H9 (cell line): ENCODE results near the gene MPST. TPM values are rescaled to one million over a fixed set of nuclear protein-coding genes. Genes with fewer than 3 reads are reported as not detected.

ENCODE experiments used
- DNase-seq: peaks from one replicate; pipeline ENCODE4 v3.0.0-alpha.2; 2017
- H2AFZ ChIP-seq: one replicate; pipeline ENCODE4 v1.6.1; 2013; ENCODE audit warnings: mild to moderate bottlenecking, low read length, control low read depth, moderate library complexity
- H2AK5ac ChIP-seq: 2 replicates; pipeline ENCODE4 v1.6.1; 2013; ENCODE audit warnings: low read length, control low read depth, mixed read lengths; ENCODE audit not compliant: insufficient read length
- H2BK120ac ChIP-seq: one replicate; pipeline ENCODE4 v1.6.1; 2013; ENCODE audit warnings: low read depth, mild to moderate bottlenecking, low read length, control low read depth, inconsistent platforms; ENCODE audit not compliant: poor library complexity, severe bottlenecking
- H2BK12ac ChIP-seq: 2 replicates; pipeline ENCODE4 v1.6.1; 2013; ENCODE audit warnings: low read length, control low read depth, mixed read lengths, low read depth; ENCODE audit not compliant: insufficient read length
- H2BK15ac ChIP-seq: 2 replicates; pipeline ENCODE4 v1.6.1; 2013; ENCODE audit warnings: low read depth, low read length, control low read depth
- H2BK20ac ChIP-seq: one replicate; pipeline ENCODE4 v1.6.1; 2013; ENCODE audit warnings: low read depth, mild to moderate bottlenecking, low read length, control low read depth, inconsistent platforms; ENCODE audit not compliant: poor library complexity, severe bottlenecking
- H2BK5ac ChIP-seq: 2 replicates; pipeline ENCODE4 v1.6.1; 2013; ENCODE audit warnings: low read length, control low read depth, mixed read lengths; ENCODE audit not compliant: insufficient read length
- H3K14ac ChIP-seq: 2 replicates; pipeline ENCODE4 v1.6.1; 2013; ENCODE audit warnings: low read length, control low read depth; ENCODE audit not compliant: insufficient read depth
- H3K18ac ChIP-seq: 2 replicates; pipeline ENCODE4 v1.6.1; 2013; ENCODE audit warnings: low read depth, mild to moderate bottlenecking, mixed read lengths, low read length, control low read depth; ENCODE audit not compliant: insufficient read length
- H3K23ac ChIP-seq: 2 replicates; pipeline ENCODE4 v1.6.1; 2013; ENCODE audit warnings: low read length, control low read depth, mixed read lengths, low read depth; ENCODE audit not compliant: insufficient read length
- H3K23me2 ChIP-seq: 2 replicates; pipeline ENCODE4 v1.6.1; 2013; ENCODE audit warnings: low read depth, mild to moderate bottlenecking, mixed read lengths, low read length, control low read depth; ENCODE audit not compliant: insufficient read length, poor library complexity, severe bottlenecking
- H3K27ac ChIP-seq: 2 replicates; pipeline ENCODE4 v1.5.1; 2013; ENCODE audit warnings: low read length, control low read depth, mixed read lengths, low read depth; ENCODE audit not compliant: insufficient read length
- H3K27me3 ChIP-seq: 2 replicates; pipeline ENCODE4 v1.6.1; 2013; ENCODE audit warnings: low read length, control low read depth, inconsistent platforms; ENCODE audit not compliant: insufficient read depth
- H3K4ac ChIP-seq: 2 replicates; pipeline ENCODE4 v1.6.1; 2013; ENCODE audit warnings: low read depth, mild to moderate bottlenecking, control low read depth, inconsistent platforms, low read length, moderate library complexity
- H3K4me1 ChIP-seq: 2 replicates; pipeline ENCODE4 v1.6.1; 2013; ENCODE audit warnings: low read length, control low read depth, inconsistent platforms; ENCODE audit not compliant: insufficient read depth
- H3K4me2 ChIP-seq: 2 replicates; pipeline ENCODE4 v1.6.1; 2013; ENCODE audit warnings: low read length, control low read depth, mixed read lengths; ENCODE audit not compliant: insufficient read length, insufficient read depth
- H3K56ac ChIP-seq: 2 replicates; pipeline ENCODE4 v1.6.1; 2013; ENCODE audit warnings: low read depth, mild to moderate bottlenecking, mixed read lengths, low read length, control low read depth; ENCODE audit not compliant: insufficient read length
- H3K79me1 ChIP-seq: 2 replicates; pipeline ENCODE4 v1.6.1; 2013; ENCODE audit warnings: low read depth, mild to moderate bottlenecking, moderate library complexity, low read length, control low read depth, inconsistent platforms; ENCODE audit not compliant: insufficient read depth, poor library complexity, severe bottlenecking
- H3K79me2 ChIP-seq: 2 replicates; pipeline ENCODE4 v1.6.1; 2013; ENCODE audit warnings: low read length, control low read depth, inconsistent platforms; ENCODE audit not compliant: insufficient read depth
- H3K9ac ChIP-seq: 2 replicates; pipeline ENCODE4 v1.6.1; 2013; ENCODE audit warnings: low read length, control low read depth, mixed read lengths; ENCODE audit not compliant: insufficient read length; ENCODE audit errors: extremely low read depth
- H3K9me3 ChIP-seq: one replicate; pipeline ENCODE4 v1.6.1; 2013; ENCODE audit warnings: low read depth, low read length, inconsistent platforms; ENCODE audit not compliant: control insufficient read depth
- H3T11ph ChIP-seq: one replicate; pipeline ENCODE4 v1.6.1; 2013; ENCODE audit warnings: mild to moderate bottlenecking, low read length, control low read depth, inconsistent platforms
- H4K20me1 ChIP-seq: one replicate; pipeline ENCODE4 v1.6.1; 2013; ENCODE audit not compliant: control insufficient read depth, insufficient read length, insufficient read depth
- H4K5ac ChIP-seq: 2 replicates; pipeline ENCODE4 v1.6.1; 2013; ENCODE audit warnings: low read depth, mild to moderate bottlenecking, mixed read lengths, low read length, control low read depth; ENCODE audit not compliant: insufficient read length
- H4K8ac ChIP-seq: replicated peaks from 2 replicates; pipeline ENCODE4 v1.6.1; 2013; ENCODE audit warnings: low read length, control low read depth, mixed read lengths, low read depth; ENCODE audit not compliant: insufficient read length
- H4K91ac ChIP-seq: 2 replicates; pipeline ENCODE4 v1.6.1; 2013; ENCODE audit warnings: low read depth, mild to moderate bottlenecking, moderate library complexity, mixed read lengths, low read length, control low read depth; ENCODE audit not compliant: insufficient read length
- H3K27ac Mint-ChIP-seq, 3 experiments: 2 replicates in 2 of 3; 3 replicates in 1 of 3; pipeline ENCODE4 v1.8.0; 2020 to 2021; ENCODE audit warnings: mixed read lengths in 3 of 3, mild to moderate bottlenecking in 1 of 3, moderate library complexity in 1 of 3
- H3K27me3 Mint-ChIP-seq: 2 replicates; pipeline ENCODE4 v1.8.0; 2021; ENCODE audit warnings: low read depth, mild to moderate bottlenecking, moderate library complexity, mixed read lengths
- H3K36me3 Mint-ChIP-seq, 3 experiments: 2 replicates in 2 of 3; 3 replicates in 1 of 3; pipeline ENCODE4 v1.8.0; 2020 to 2021; ENCODE audit warnings: low read depth in 3 of 3, mixed read lengths in 3 of 3; ENCODE audit not compliant: insufficient read depth in 1 of 3
- H3K4me1 Mint-ChIP-seq, 2 experiments: 2 replicates each; pipeline ENCODE4 v1.8.0; 2020; ENCODE audit warnings: mixed read lengths in 2 of 2
- H3K4me3 Mint-ChIP-seq, 2 experiments: 2 replicates in 1 of 2; 3 replicates in 1 of 2; pipeline ENCODE4 v1.8.0; 2020 to 2021; ENCODE audit warnings: mild to moderate bottlenecking in 2 of 2, mixed read lengths in 2 of 2, moderate library complexity in 1 of 2
- H3K9me3 Mint-ChIP-seq, 2 experiments: 2 replicates in 1 of 2; 3 replicates in 1 of 2; pipeline ENCODE4 v1.8.0; 2020; ENCODE audit warnings: mild to moderate bottlenecking in 2 of 2, mixed read lengths in 2 of 2, moderate library complexity in 1 of 2
- CTCF ChIP-seq: fragments of 200-600 bp; sonication (generic); conservative IDR thresholded peaks from 3 replicates; pipeline ENCODE4 v1.8.0; 2021; ENCODE audit warnings: antibody characterized with exemption, mild to moderate bottlenecking
- WGBS: extraction: QIAGEN DNeasy Blood & Tissue Kit; methylation state at CpG from one replicate; pipeline ENCODE4 v1.1.7; 2013; ENCODE audit warnings: missing lambda C conversion rate, low lambda C conversion rate, mixed read lengths; ENCODE audit not compliant: insufficient read length; ENCODE audit errors: extremely low coverage; 5-methylcytosine and 5-hydroxymethylcytosine counted together
- total RNA-seq: library from RNA; stranded (reverse); gene quantifications from 2 replicates; pipeline ENCODE4 v1.2.1, GENCODE V29; 2021

MPST gene
- total RNA-seq, 1 experiment from 2014 or later = 70.5 TPM

- no peaks in the 10 kb centered on the region for H3K9me3 Mint-ChIP-seq
- no peak overlapping the region for H2BK15ac ChIP-seq
- no peak overlapping the region for H3K23ac ChIP-seq
- H3K27me3 ChIP-seq = no peaks in the 10 kb centered on the region
- H2BK5ac ChIP-seq = no peak overlapping the region
- H3K9ac ChIP-seq = no peak overlapping the region
- WGBS = no CpG with 5 or more reads among the region's 3 CpGs
- H2BK120ac ChIP-seq = no peak overlapping the region
- H2AK5ac ChIP-seq = no peak overlapping the region
- no peak overlapping the region for H3K27ac ChIP-seq
- 0 out of 7 replicates have a peak overlapping the region, but pooled peaks of 1 of the 3 experiments have one; percentile 56 for H3K27ac Mint-ChIP-seq
- H3K79me2 ChIP-seq = no peaks in the 10 kb centered on the region
- H4K20me1 ChIP-seq = peaks cover 2% of the 10 kb centered on the region
- H4K91ac ChIP-seq = no peak overlapping the region
- H3T11ph ChIP-seq = no peak overlapping the region
- no peaks in the 10 kb centered on the region for H3K79me1 ChIP-seq
- no peak overlapping the region for H2BK20ac ChIP-seq
- H3K9me3 ChIP-seq = no peaks in the 10 kb centered on the region
- H3K4ac ChIP-seq = no peak overlapping the region
- no peak overlapping the region for H3K14ac ChIP-seq
- no peak overlapping the region for H4K8ac ChIP-seq
- peaks cover 34% of the 10 kb centered on the region for H3K27me3 Mint-ChIP-seq
- no peak for DNase-seq
- no peak overlapping the region for H2BK12ac ChIP-seq
- H3K56ac ChIP-seq = no peak overlapping the region
- H3K23me2 ChIP-seq = no peaks in the 10 kb centered on the region
- peaks cover 0 to 4% (median 3%) of the 10 kb centered on the region in 3 experiments; a peak in 4 of 7 replicates for H3K36me3 Mint-ChIP-seq
- TF ChIP-seq CTCF = no peak
- H4K5ac ChIP-seq = no peak overlapping the region
- peaks cover 13 to 15% of the 10 kb centered on the region in 2 experiments for H3K4me1 Mint-ChIP-seq
- H3K4me2 ChIP-seq = no peak overlapping the region
- no peak overlapping the region for H3K18ac ChIP-seq
- peaks cover 6% of the 10 kb centered on the region; the same call in 1 of the 2 replicates for H3K4me1 ChIP-seq
- no peak overlapping the region for H3K4me3 Mint-ChIP-seq
- H2AFZ ChIP-seq = no peak overlapping the region
Observed at GRCh38 chr22:37011472-37011871, 8.1 kb upstream of the MPST start.
